HepG2 (cell line): ENCODE measurements around the gene MEX3C.

Experiments used
- EP300 ChIP-seq, 3 experiments: sonication (generic) in 1 of 3; formaldehyde crosslinking in 1 of 3; IDR thresholded peaks; 2 replicates each; pipeline versions ENCODE4 v1.5.1 to v1.6.1; 2011 to 2020; ENCODE audit warnings: low read depth in 2 of 3, low read length in 2 of 3, borderline replicate concordance in 1 of 3, improper control_type of control experiment in 1 of 3, mild to moderate bottlenecking in 1 of 3, missing genetic modification reagents in 1 of 3, moderate library complexity in 1 of 3
- MXI1 ChIP-seq: IDR thresholded peaks from 3 replicates; pipeline ENCODE4 v1.6.1; 2012; ENCODE audit warnings: low read depth, low read length, inconsistent platforms, borderline replicate concordance
- TRIM24 ChIP-seq: sonication (generic); formaldehyde crosslinking; IDR thresholded peaks from 2 replicates; pipeline ENCODE4 v1.8.0; 2022; ENCODE audit warnings: mild to moderate bottlenecking, missing genetic modification reagents
- ZGPAT ChIP-seq: IDR thresholded peaks from 2 replicates; pipeline ENCODE4 v1.6.1; 2016; ENCODE audit warnings: mild to moderate bottlenecking
- ZNF274 ChIP-seq: sonication (generic); formaldehyde crosslinking; IDR thresholded peaks from 2 replicates; pipeline ENCODE4 v1.5.1; 2020; ENCODE audit warnings: mild to moderate bottlenecking, missing genetic modification reagents

DNA sequence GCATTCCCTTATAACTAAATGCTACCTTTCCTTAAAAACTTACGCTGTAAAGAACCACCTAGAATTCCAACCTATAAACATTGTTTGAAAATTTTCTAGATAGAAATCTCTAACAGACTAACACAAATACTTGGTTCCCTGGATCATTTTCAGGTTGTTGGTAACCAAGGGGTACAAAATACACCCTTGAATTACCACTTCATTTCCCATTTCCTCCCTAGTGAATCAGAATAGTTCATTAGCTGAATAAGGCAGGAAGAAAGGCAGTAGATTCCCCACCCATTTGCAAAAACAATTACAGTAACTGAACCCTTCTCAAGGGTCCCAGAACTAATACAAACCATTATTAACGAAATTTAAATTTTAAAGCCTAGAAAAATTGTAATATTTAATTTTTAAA is 5.5 kb downstream of the MEX3C start:
- no peak for TF ChIP-seq ZGPAT (CRISPR knock-in tag)
- TF ChIP-seq EP300 (IDR thresholded peaks at IDR 0.05; ENCODE audit: low read depth in 2 of 2, low read length in 2 of 2), result no peak
- no peak for TF ChIP-seq EP300 (CRISPR knock-in tag; IDR thresholded peaks at IDR 0.05; ENCODE audit: borderline replicate concordance)
- TF ChIP-seq MXI1, result no peak
- TF ChIP-seq TRIM24 (CRISPR knock-in tag), result no peak
- no peak for TF ChIP-seq ZNF274 (CRISPR knock-in tag)
